Adrenal gland (tissue), 5 donors: ENCODE data around the gene PRICKLE2.

Experiments used
- CTCF ChIP-seq, 6 experiments: fragments of 450-650 bp in 4 of 6; fragments of 200-600 bp in 2 of 6; sonication (generic) in 1 of 6; IDR thresholded peaks; 1 replicate in 5 of 6; 2 replicates in 1 of 6; pipeline versions ENCODE4 v1.5.1 to v1.8.0; 2016 to 2021; ENCODE audit warnings: antibody characterized with exemption in 6 of 6, mild to moderate bottlenecking in 2 of 6, moderate library complexity in 1 of 6
- POLR2A ChIP-seq, 2 donors: fragments of 450-650 bp; IDR thresholded peaks; one replicate each; pipeline ENCODE4 v1.6.1; 2017; ENCODE audit warnings: antibody characterized with exemption in 2 of 2, mild to moderate bottlenecking in 2 of 2, moderate library complexity in 1 of 2
- donor health status: DM: no; HTN: no; CAD: no.

- TF ChIP-seq POLR2A (IDR thresholded peaks at IDR 0.05) (no peak), CTCF (IDR thresholded peaks at IDR 0.05) (no peak)
These were observed 15.2 kb downstream of the PRICKLE2 start for GRCh38 chr3:64209866-64210621.
